ENCODE results near the gene GCLC.

The GCLC gene

DNA sequence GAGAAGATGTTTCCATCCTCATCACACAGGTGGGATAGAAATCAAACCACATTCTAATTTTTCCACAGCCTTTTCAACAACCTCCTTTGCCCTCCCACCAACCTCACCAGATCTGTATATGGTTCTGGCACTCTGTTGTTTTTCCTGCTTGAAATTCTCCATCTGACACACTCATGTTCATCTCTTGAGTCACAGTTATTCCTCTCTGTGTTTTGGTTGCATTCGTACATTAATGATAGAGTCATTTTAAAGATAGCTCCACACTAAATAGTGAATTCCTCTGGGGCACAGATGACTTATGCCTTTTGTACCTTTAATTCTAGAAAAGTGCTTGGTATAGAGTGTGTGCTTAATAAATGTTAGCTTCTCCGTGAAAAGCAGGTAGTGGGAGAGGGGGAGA, 1.4 kb upstream of the GCLC start:
- DNase-seq (ENCODE audit: low spot score in 2 of 2) = no peak
- Histone ChIP-seq H3K4me3 (no peak overlapping the region), H3K27me3 (ENCODE audit: low read depth) (no peaks in the 10 kb centered on the region), H3K9me3 (no peaks in the 10 kb centered on the region), H3K4me1 (peaks cover 31% of the 10 kb centered on the region), H3K36me3 (replicated peaks) (no peaks in the 10 kb centered on the region)
- in situ Hi-C loops (cut with MboI; ENCODE audit: low sequenced_read_pairs) = no loop called here

DNA sequence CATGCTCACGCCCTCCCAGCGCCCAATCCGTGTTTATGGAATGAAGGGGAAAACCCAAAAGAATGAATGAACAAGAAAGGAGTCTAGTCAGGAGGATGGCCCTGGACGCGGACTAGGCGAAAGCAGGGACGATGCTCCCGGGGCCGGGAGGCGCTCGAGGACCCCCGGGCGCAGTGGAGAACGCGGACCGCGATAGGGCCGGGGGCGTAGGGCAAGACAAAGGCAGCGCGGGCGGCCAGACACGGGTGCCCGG, 758 bp downstream of the GCLC start:
- H3K36me3 ChIP-seq (replicated peaks) = peaks cover 7% of the 10 kb centered on the region
- no peaks in the 10 kb centered on the region for H3K27me3 ChIP-seq (ENCODE audit: low read depth)
- peak in 1 of 2 experiments; percentile 43 for DNase-seq (ENCODE audit: low spot score in 2 of 2)
- in situ Hi-C loops (cut with MboI; ENCODE audit: low sequenced_read_pairs) = no loop called here
- peaks cover 37% of the 10 kb centered on the region for H3K4me1 ChIP-seq
- peak overlapping the region; percentile 72 for H3K4me3 ChIP-seq
- H3K9me3 ChIP-seq = no peaks in the 10 kb centered on the region

GRCh38 chr6:53543359-53544216, 1.3 kb downstream of the GCLC start:
- Histone ChIP-seq H3K36me3 (replicated peaks) (peaks cover 7% of the 10 kb centered on the region), H3K4me3 (peak overlapping the region; percentile 72), H3K9me3 (no peaks in the 10 kb centered on the region), H3K27me3 (ENCODE audit: low read depth) (no peaks in the 10 kb centered on the region), H3K4me1 (peaks cover 37% of the 10 kb centered on the region)
- in situ Hi-C loops (cut with MboI; ENCODE audit: low sequenced_read_pairs) = no loop called here
- DNase-seq (ENCODE audit: low spot score in 2 of 2) = no peak

GRCh38 chr6:53541900-53542299, 3.0 kb downstream of the GCLC start:
- Histone ChIP-seq H3K36me3 (replicated peaks) (peaks cover 7% of the 10 kb centered on the region), H3K4me3 (peak overlapping the region; percentile 4; the same call in 1 of the 2 replicates), H3K27me3 (ENCODE audit: low read depth) (no peaks in the 10 kb centered on the region), H3K4me1 (peaks cover 31% of the 10 kb centered on the region), H3K9me3 (no peaks in the 10 kb centered on the region)
- in situ Hi-C loops (cut with MboI; ENCODE audit: low sequenced_read_pairs) = no loop called here
- DNase-seq (ENCODE audit: low spot score in 2 of 2) = no peak

DNA sequence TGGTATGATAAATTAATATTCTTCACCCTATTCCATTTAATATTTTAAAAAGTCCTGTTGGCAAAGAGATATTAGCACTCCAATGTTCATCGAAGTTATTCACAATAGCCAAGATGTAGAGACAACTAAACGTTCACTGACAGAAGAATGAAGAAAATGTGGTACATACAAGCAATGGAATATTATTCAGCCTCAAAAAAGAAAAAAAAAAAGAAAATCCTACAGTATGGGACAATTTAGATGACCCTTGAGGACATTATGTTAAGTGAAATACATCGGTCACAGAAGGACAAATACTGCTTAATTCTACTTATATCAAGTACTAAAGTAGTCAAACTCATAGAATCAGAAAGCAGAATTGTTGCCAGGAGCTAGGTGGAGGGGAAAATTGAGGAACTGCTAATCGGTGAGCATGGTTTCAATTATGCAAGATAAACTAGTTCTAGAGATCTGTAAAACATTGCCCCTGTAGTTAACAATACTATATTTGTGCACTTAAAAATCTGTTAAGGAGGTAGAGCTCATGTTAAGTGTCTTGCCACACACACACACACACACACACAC, 4.7 kb downstream of the GCLC start:
- Histone ChIP-seq H3K27me3 (ENCODE audit: low read depth) (no peaks in the 10 kb centered on the region), H3K36me3 (replicated peaks) (peaks cover 7% of the 10 kb centered on the region), H3K4me1 (peaks cover 20% of the 10 kb centered on the region), H3K4me3 (no peak overlapping the region), H3K9me3 (no peaks in the 10 kb centered on the region)
- DNase-seq (ENCODE audit: low spot score in 2 of 2) = no peak
- in situ Hi-C loops (cut with MboI; ENCODE audit: low sequenced_read_pairs) = no loop called here

DNA sequence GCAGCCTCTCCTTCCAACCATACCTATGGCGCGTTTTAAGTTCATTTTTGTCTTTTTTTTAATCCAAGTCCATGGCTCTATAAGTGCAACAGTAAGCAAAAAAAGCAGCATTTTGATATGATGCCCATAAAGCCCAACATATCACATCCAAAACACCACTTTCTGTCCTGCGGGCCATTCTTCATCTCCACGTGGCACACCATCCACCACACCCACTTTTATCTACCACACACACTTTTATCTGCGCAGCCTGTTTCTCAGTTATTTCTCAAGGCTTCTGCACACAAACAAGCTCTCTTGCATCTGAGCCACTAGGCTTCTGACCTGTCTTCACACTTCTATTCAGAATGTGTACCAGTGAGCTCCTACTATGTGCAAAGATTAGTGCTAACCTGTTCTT, 5.3 kb downstream of the GCLC start:
- no peaks in the 10 kb centered on the region for H3K9me3 ChIP-seq
- H3K4me3 ChIP-seq = no peak overlapping the region
- H3K27me3 ChIP-seq (ENCODE audit: low read depth) = no peaks in the 10 kb centered on the region
- DNase-seq (ENCODE audit: low spot score in 2 of 2) = no peak
- H3K36me3 ChIP-seq (replicated peaks) = peaks cover 7% of the 10 kb centered on the region
- peaks cover 22% of the 10 kb centered on the region for H3K4me1 ChIP-seq
- in situ Hi-C loops (cut with MboI; ENCODE audit: low sequenced_read_pairs) = no loop called here

DNA sequence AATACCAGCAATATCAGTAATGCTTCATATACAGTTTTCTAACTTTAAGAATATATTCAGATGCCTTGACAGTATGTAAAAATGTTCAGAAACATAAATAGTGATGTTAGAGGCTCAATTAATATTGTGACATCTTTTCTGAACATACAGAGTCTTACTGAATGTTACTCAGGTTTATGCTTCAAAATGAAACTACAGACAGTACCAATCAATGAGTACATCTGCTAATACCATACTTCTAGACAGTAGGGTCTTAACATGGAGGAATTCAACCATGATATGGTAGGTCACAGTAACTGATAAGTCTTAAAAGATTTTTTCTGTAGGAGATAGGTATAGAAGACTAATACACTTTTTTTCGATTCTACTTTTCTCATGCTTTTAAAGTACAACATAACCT, 8.3 kb downstream of the GCLC start:
- in situ Hi-C loops (cut with MboI; ENCODE audit: low sequenced_read_pairs) = no loop called here

DNA sequence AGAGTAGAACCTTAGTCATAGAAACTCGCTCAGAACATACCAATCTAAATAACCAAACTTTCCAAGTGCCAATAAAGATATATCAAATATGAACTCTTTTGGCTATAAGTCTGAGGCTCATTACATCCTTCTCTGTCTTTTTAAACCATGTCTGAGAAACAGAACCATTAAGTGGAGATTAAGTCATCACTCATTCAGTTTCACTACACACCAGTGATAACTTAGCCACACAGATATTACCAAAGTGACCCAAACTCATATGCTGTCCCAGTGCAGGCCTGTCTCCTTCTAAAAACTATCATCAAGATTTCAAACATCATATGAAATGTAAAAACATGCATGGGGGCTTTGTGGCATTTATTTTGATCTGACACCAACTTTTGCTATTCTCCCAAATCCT, 12.0 kb downstream of the GCLC start:
- DNase-seq (ENCODE audit: low spot score in 2 of 2) = no peak
- no peak overlapping the region for H3K4me3 ChIP-seq
- H3K36me3 ChIP-seq (replicated peaks) = no peaks in the 10 kb centered on the region
- no peaks in the 10 kb centered on the region for H3K27me3 ChIP-seq (ENCODE audit: low read depth)
- no peaks in the 10 kb centered on the region for H3K9me3 ChIP-seq
- in situ Hi-C loops (cut with MboI; ENCODE audit: low sequenced_read_pairs) = no loop called here
- peaks cover 53% of the 10 kb centered on the region for H3K4me1 ChIP-seq

More for the DNA sequence above, 8.3 kb downstream of the GCLC start:
- no peaks in the 10 kb centered on the region for H3K27me3 ChIP-seq (ENCODE audit: low read depth)
- peaks cover 25% of the 10 kb centered on the region for H3K4me1 ChIP-seq
- H3K9me3 ChIP-seq = no peaks in the 10 kb centered on the region
- H3K4me3 ChIP-seq = no peak overlapping the region
- no peak for DNase-seq (ENCODE audit: low spot score in 2 of 2)
- peaks cover 7% of the 10 kb centered on the region for H3K36me3 ChIP-seq (replicated peaks)

- no peak overlapping the region for H3K4me3 ChIP-seq
- in situ Hi-C loops (cut with MboI; ENCODE audit: low sequenced_read_pairs) = no loop called here
- H3K27me3 ChIP-seq (ENCODE audit: low read depth) = no peaks in the 10 kb centered on the region
- no peaks in the 10 kb centered on the region for H3K36me3 ChIP-seq (replicated peaks)
- no peaks in the 10 kb centered on the region for H3K9me3 ChIP-seq
- H3K4me1 ChIP-seq = peaks cover 61% of the 10 kb centered on the region
- no peak for DNase-seq (ENCODE audit: low spot score in 2 of 2)
These were observed 12.7 kb downstream of the GCLC start for GRCh38 chr6:53532061-53532797.

GRCh38 chr6:53530780-53531386, 14.0 kb downstream of the GCLC start:
- peak in 1 of 2 experiments; percentile 65 for DNase-seq (ENCODE audit: low spot score in 2 of 2)
- H3K27me3 ChIP-seq (ENCODE audit: low read depth) = no peaks in the 10 kb centered on the region
- peaks cover 67% of the 10 kb centered on the region for H3K4me1 ChIP-seq
- in situ Hi-C loops (cut with MboI; ENCODE audit: low sequenced_read_pairs) = no loop called here
- no peak overlapping the region for H3K4me3 ChIP-seq
- H3K9me3 ChIP-seq = no peaks in the 10 kb centered on the region
- H3K36me3 ChIP-seq (replicated peaks) = no peaks in the 10 kb centered on the region

DNA sequence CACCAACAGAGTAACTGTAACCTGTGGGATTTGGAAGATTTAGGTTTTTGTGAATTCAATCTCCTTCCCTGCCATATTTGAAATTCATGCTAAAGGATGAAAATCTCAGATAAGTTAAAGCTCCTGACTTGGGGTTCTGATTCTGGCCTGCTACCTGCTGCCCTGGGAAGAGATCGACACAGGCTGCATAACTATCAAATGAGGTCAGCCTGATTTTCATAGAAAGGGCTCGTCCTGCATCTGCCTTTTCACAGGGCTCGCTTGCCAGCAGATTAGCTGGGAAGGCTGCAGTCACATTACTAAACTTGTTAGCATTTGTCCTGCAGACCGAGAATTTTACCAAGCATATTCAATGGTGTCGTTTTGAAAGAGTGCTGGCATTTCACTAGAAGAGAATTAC, 14.6 kb downstream of the GCLC start:
- DNase-seq (ENCODE audit: low spot score in 2 of 2) = peak in 1 of 2 experiments; percentile 49
- Histone ChIP-seq H3K4me1 (peaks cover 71% of the 10 kb centered on the region), H3K36me3 (replicated peaks) (no peaks in the 10 kb centered on the region), H3K9me3 (no peaks in the 10 kb centered on the region), H3K4me3 (no peak overlapping the region), H3K27me3 (ENCODE audit: low read depth) (no peaks in the 10 kb centered on the region)
- in situ Hi-C loops (cut with MboI; ENCODE audit: low sequenced_read_pairs) = no loop called here

- no peaks in the 10 kb centered on the region for H3K36me3 ChIP-seq (replicated peaks)
- in situ Hi-C loops (cut with MboI; ENCODE audit: low sequenced_read_pairs) = no loop called here
- H3K27me3 ChIP-seq (ENCODE audit: low read depth) = no peaks in the 10 kb centered on the region
These were observed 15.4 kb downstream of the GCLC start for GRCh38 chr6:53529324-53530036.

DNA sequence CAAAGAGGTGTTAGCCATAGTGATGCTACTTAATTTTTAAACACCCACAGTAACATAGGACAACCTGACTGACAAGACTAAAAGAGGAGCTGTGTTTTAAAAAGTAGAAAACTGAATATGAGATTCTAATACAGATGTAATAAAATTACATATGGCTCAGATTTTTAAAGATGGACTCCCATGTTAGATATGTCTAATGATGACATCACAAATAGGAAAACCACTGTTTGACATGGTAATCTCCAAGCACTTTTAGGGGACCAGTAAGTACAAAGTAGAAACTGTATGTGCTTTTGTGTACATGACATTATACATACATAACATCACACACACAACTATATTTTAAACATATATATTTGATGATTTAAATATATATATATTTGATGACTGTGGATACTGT, 16.8 kb downstream of the GCLC start:
- H3K4me3 ChIP-seq = no peak overlapping the region
- peaks cover 88% of the 10 kb centered on the region for H3K4me1 ChIP-seq
- no peak for DNase-seq (ENCODE audit: low spot score in 2 of 2)
- in situ Hi-C loops (cut with MboI; ENCODE audit: low sequenced_read_pairs) = no loop called here
- H3K9me3 ChIP-seq = no peaks in the 10 kb centered on the region
- no peaks in the 10 kb centered on the region for H3K27me3 ChIP-seq (ENCODE audit: low read depth)
- no peaks in the 10 kb centered on the region for H3K36me3 ChIP-seq (replicated peaks)

More at GRCh38 chr6:53529324-53530036, 15.4 kb downstream of the GCLC start:
- Histone ChIP-seq H3K4me1 (peaks cover 77% of the 10 kb centered on the region), H3K9me3 (no peaks in the 10 kb centered on the region), H3K4me3 (no peak overlapping the region)
- DNase-seq (ENCODE audit: low spot score in 2 of 2) = no peak
